DOHH2 (cell line): ENCODE data around the gene STYXL2.

Experiments
- H3F3A ChIP-seq: fragments of 200-600 bp; sonication (generic), shearing (Covaris generic); 2 replicates; pipeline ENCODE4 v1.6.0; 2016; ENCODE audit warnings: antibody characterized with exemption, mild to moderate bottlenecking; ENCODE audit not compliant: control insufficient read depth, insufficient read depth
- H3K27ac ChIP-seq: fragments of 200-600 bp; sonication (generic); 2 replicates; pipeline ENCODE4 v1.5.1; 2014; ENCODE audit warnings: low read depth, mild to moderate bottlenecking, low read length, moderate library complexity
- H3K27me3 ChIP-seq: fragments of 200-600 bp; sonication (generic); 2 replicates; pipeline ENCODE4 v1.6.1; 2014; ENCODE audit warnings: mild to moderate bottlenecking, low read length, mixed read lengths; ENCODE audit not compliant: control insufficient read depth
- H3K36me3 ChIP-seq: fragments of 200-600 bp; sonication (generic); 2 replicates; pipeline ENCODE4 v1.6.1; 2014; ENCODE audit warnings: mild to moderate bottlenecking, low read length, moderate library complexity, mixed read lengths; ENCODE audit not compliant: control insufficient read depth
- H3K4me1 ChIP-seq: fragments of 200-600 bp; sonication (generic); 2 replicates; pipeline ENCODE4 v1.6.1; 2014; ENCODE audit warnings: mild to moderate bottlenecking, low read length, mixed read lengths; ENCODE audit not compliant: control insufficient read depth
- H3K4me2 ChIP-seq: fragments of 200-600 bp; sonication (generic); 2 replicates; pipeline ENCODE4 v1.6.0; 2014; ENCODE audit warnings: mild to moderate bottlenecking, low read length, moderate library complexity
- H3K4me3 ChIP-seq: fragments of 200-600 bp; sonication (generic); 2 replicates; pipeline ENCODE4 v1.5.1; 2014; ENCODE audit warnings: mild to moderate bottlenecking, low read length, mixed read lengths
- H3K79me2 ChIP-seq: fragments of 200-600 bp; sonication (generic); 2 replicates; pipeline ENCODE4 v1.6.1; 2014; ENCODE audit warnings: mild to moderate bottlenecking, low read length, mixed read lengths; ENCODE audit not compliant: control insufficient read depth
- H3K9me2 ChIP-seq: fragments of 200-600 bp; sonication (generic); replicated peaks from 2 replicates; pipeline ENCODE4 v1.6.1; 2014; ENCODE audit warnings: mild to moderate bottlenecking, low read length, mixed read lengths; ENCODE audit not compliant: control insufficient read depth
- H3K9me3 ChIP-seq: fragments of 200-600 bp; sonication (generic); 2 replicates; pipeline ENCODE4 v1.6.1; 2014; ENCODE audit warnings: antibody characterized with exemption, low read length, mixed read lengths; ENCODE audit not compliant: control insufficient read depth, insufficient read depth
- H4K20me1 ChIP-seq: fragments of 200-600 bp; sonication (generic); 2 replicates; pipeline ENCODE4 v1.6.0; 2014; ENCODE audit warnings: low read depth, mild to moderate bottlenecking, antibody characterized with exemption, low read length, moderate library complexity; ENCODE audit not compliant: control insufficient read depth, insufficient read depth
- EZH2phosphoT487 ChIP-seq: fragments of 200-600 bp; sonication (generic); IDR thresholded peaks from 2 replicates; pipeline ENCODE4 v1.6.1; 2017; ENCODE audit warnings: borderline replicate concordance, mild to moderate bottlenecking, antibody characterized with exemption, low read length, moderate library complexity, mixed read lengths
- TF ChIP-seq, protein P1 (sequence below): fragments of 200-600 bp; sonication (generic); IDR thresholded peaks from one replicate; pipeline ENCODE4 v1.5.1; 2014; ENCODE audit warnings: antibody characterized with exemption, mild to moderate bottlenecking, low read depth, low read length; ENCODE audit not compliant: poor library complexity, severe bottlenecking

STYXL2 gene

DNA sequence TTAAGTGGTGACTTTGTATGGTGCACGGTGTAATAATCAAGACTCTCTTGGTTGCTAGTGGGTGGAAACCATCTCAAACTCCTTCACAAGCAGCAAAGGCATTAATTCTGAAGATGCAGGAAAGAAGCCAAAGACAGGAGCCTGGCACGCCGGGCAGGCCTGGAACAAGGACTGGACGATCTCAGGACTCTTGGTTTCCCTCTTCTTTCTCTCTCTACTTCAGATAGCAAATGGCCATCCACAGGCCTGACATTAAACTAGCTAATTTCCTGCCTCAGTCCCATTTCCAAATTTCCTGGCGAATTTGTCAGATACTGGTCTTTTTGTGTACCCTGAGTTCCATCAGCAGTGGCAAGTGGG is 28.2 kb downstream of the STYXL2 start:
- TF ChIP-seq, protein P1, sequence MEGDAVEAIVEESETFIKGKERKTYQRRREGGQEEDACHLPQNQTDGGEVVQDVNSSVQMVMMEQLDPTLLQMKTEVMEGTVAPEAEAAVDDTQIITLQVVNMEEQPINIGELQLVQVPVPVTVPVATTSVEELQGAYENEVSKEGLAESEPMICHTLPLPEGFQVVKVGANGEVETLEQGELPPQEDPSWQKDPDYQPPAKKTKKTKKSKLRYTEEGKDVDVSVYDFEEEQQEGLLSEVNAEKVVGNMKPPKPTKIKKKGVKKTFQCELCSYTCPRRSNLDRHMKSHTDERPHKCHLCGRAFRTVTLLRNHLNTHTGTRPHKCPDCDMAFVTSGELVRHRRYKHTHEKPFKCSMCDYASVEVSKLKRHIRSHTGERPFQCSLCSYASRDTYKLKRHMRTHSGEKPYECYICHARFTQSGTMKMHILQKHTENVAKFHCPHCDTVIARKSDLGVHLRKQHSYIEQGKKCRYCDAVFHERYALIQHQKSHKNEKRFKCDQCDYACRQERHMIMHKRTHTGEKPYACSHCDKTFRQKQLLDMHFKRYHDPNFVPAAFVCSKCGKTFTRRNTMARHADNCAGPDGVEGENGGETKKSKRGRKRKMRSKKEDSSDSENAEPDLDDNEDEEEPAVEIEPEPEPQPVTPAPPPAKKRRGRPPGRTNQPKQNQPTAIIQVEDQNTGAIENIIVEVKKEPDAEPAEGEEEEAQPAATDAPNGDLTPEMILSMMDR: no peak
- TF ChIP-seq EZH2phosphoT487: no peak
- Histone ChIP-seq H3K9me3 (no peaks in the 10 kb centered on the region), H3K4me2 (no peak overlapping the region), H3K4me1 (no peaks in the 10 kb centered on the region), H3K9me2 (no peaks in the 10 kb centered on the region), H3K79me2 (no peaks in the 10 kb centered on the region), H3K4me3 (no peak overlapping the region), H3F3A (no peaks in the 10 kb centered on the region), H3K27ac (no peak overlapping the region), H4K20me1 (no peaks in the 10 kb centered on the region), H3K27me3 (no peaks in the 10 kb centered on the region), H3K36me3 (no peaks in the 10 kb centered on the region)

DNA sequence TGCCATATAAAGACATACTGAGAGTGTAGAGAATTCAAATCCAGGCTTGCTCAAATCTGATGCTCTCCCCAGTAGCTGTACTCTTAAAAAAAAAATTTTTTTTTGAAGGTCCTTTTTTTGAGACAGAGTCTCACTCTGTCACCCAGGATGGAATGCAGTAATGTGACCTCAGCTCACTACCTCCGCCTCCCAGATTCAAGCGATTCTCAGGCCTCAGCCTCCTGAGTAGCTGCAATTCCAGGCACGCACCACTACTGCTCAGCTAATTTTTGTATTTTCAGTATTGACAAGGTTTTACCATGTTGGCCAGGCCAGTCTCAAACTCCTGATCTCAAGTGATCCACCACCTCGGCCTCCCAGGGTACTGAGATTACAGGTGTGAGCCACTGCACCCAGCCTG is 28.7 kb downstream of the STYXL2 start:
- Histone ChIP-seq H3K27ac (no peak overlapping the region), H3K4me1 (no peaks in the 10 kb centered on the region), H3K4me3 (no peak overlapping the region), H3K9me2 (no peaks in the 10 kb centered on the region), H4K20me1 (no peaks in the 10 kb centered on the region), H3K4me2 (no peak overlapping the region), H3K9me3 (no peaks in the 10 kb centered on the region), H3F3A (no peaks in the 10 kb centered on the region), H3K27me3 (no peaks in the 10 kb centered on the region), H3K36me3 (no peaks in the 10 kb centered on the region), H3K79me2 (no peaks in the 10 kb centered on the region)
- no peak for TF ChIP-seq EZH2phosphoT487
- TF ChIP-seq, protein P1: no peak

DNA sequence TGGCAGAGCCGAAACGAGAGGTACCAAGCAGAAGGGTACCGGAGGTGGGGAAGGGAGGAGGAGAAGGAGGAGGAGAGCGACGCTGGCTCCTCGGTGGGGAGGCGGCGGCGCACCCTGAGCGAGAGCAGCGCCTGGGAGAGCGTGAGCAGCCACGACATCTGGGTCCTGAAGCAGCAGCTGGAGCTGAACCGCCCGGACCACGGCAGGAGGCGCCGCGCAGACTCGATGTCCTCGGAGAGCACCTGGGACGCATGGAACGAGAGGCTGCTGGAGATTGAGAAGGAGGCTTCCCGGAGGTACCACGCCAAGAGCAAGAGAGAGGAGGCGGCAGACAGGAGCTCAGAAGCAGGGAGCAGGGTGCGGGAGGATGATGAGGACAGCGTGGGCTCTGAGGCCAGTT is 32.4 kb downstream of the STYXL2 start:
- H3K4me2 ChIP-seq: no peak overlapping the region
- no peaks in the 10 kb centered on the region for H3K79me2 ChIP-seq
- H3K36me3 ChIP-seq: no peaks in the 10 kb centered on the region
- no peak for TF ChIP-seq EZH2phosphoT487
- TF ChIP-seq, protein P1: no peak
- no peak overlapping the region for H3K4me3 ChIP-seq
- no peaks in the 10 kb centered on the region for H4K20me1 ChIP-seq
- H3K27ac ChIP-seq: no peak overlapping the region
- H3K9me3 ChIP-seq: no peaks in the 10 kb centered on the region
- H3K9me2 ChIP-seq: no peaks in the 10 kb centered on the region
- H3K27me3 ChIP-seq: peaks cover 18% of the 10 kb centered on the region
- no peaks in the 10 kb centered on the region for H3K4me1 ChIP-seq
- H3F3A ChIP-seq: no peaks in the 10 kb centered on the region

DNA sequence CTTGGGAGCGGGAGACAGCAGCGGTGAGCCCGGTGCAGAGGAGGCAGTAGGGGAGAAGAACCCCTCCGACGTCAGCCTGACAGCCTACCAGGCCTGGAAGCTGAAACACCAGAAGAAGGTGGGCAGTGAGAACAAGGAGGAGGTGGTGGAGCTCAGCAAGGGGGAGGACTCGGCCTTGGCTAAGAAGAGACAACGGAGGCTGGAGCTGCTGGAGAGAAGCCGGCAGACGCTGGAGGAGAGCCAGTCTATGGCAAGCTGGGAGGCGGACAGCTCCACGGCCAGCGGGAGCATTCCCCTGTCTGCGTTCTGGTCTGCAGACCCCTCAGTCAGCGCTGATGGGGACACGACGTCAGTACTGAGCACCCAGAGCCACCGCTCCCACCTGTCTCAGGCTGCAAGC is 32.9 kb downstream of the STYXL2 start:
- no peak overlapping the region for H3K4me3 ChIP-seq
- H3K4me2 ChIP-seq: no peak overlapping the region
- no peaks in the 10 kb centered on the region for H3K9me3 ChIP-seq
- H3K36me3 ChIP-seq: no peaks in the 10 kb centered on the region
- H3K27me3 ChIP-seq: peaks cover 18% of the 10 kb centered on the region
- no peak for TF ChIP-seq EZH2phosphoT487
- TF ChIP-seq, protein P1: no peak
- H3K79me2 ChIP-seq: no peaks in the 10 kb centered on the region
- no peaks in the 10 kb centered on the region for H3K9me2 ChIP-seq
- no peaks in the 10 kb centered on the region for H3K4me1 ChIP-seq
- H4K20me1 ChIP-seq: no peaks in the 10 kb centered on the region
- no peaks in the 10 kb centered on the region for H3F3A ChIP-seq
- H3K27ac ChIP-seq: no peak overlapping the region
